Stimulated activated naive CD8-positive, alpha-beta T cell treated with anti-CD3 and anti-CD28 coated beads, Interleukin-15, Interleukin-2, amounts not matched to agents 100 U/mL and 50 U/mL, for 24 hours (primary cell): Measurements from ENCODE around the gene PIGZ.

Experiments
- ATAC-seq: fragments of 150-1000 bp; cut with Tn5 transposase; one replicate; pipeline ENCODE4 v1.10.0; 2021
- DNase-seq: peaks from one replicate; pipeline ENCODE4 v3.0.0; 2021

The PIGZ gene

GRCh38 chr3:196983186-196983585 lies 14.6 kb upstream of the PIGZ start:
- DNase-seq (no peak), ATAC-seq (no peak)

- DNase-seq (no peak), ATAC-seq (no peak)
Observed at GRCh38 chr3:196981657-196982056, 13.0 kb upstream of the PIGZ start.

- ATAC-seq (no peak), DNase-seq (no peak)
Observed at GRCh38 chr3:196979545-196979944, 10.9 kb upstream of the PIGZ start.

GRCh38 chr3:196976941-196977340 lies 8.3 kb upstream of the PIGZ start:
- ATAC-seq (no peak), DNase-seq (no peak)

- DNase-seq (no peak), ATAC-seq (no peak)
Observed at GRCh38 chr3:196975349-196975748, 6.7 kb upstream of the PIGZ start.

GRCh38 chr3:196974661-196975060 lies 6.0 kb upstream of the PIGZ start:
- ATAC-seq (no peak), DNase-seq (no peak)

- ATAC-seq (no peak), DNase-seq (no peak)
Observed at GRCh38 chr3:196971094-196971698, 2.6 kb upstream of the PIGZ start.

GRCh38 chr3:196970547-196971093 lies 2.0 kb upstream of the PIGZ start:
- ATAC-seq = no peak
- DNase-seq = no peak

- ATAC-seq (peak; percentile 73), DNase-seq (peak; percentile 83)
Observed at GRCh38 chr3:196969660-196970546, 1.3 kb upstream of the PIGZ start.

GRCh38 chr3:196969134-196969659 lies 564 bp upstream of the PIGZ start:
- DNase-seq (peak; percentile 62), ATAC-seq (peak; percentile 62)

GRCh38 chr3:196967412-196968232 lies 1.0 kb downstream of the PIGZ start:
- ATAC-seq (no peak), DNase-seq (no peak)

- ATAC-seq (no peak), DNase-seq (no peak)
Observed at GRCh38 chr3:196966526-196967401, 1.9 kb downstream of the PIGZ start.

- no peak for ATAC-seq
- DNase-seq = no peak
Observed at GRCh38 chr3:196965804-196966173, 2.8 kb downstream of the PIGZ start.

- ATAC-seq (no peak), DNase-seq (no peak)
Observed at GRCh38 chr3:196965112-196965803, 3.4 kb downstream of the PIGZ start.

GRCh38 chr3:196963631-196963953 lies 5.0 kb downstream of the PIGZ start:
- ATAC-seq = no peak

GRCh38 chr3:196962930-196963630 lies 5.6 kb downstream of the PIGZ start:
- DNase-seq (no peak), ATAC-seq (no peak)

More at GRCh38 chr3:196963631-196963953, 5.0 kb downstream of the PIGZ start:
- DNase-seq = no peak

- ATAC-seq = no peak
- no peak for DNase-seq
Observed at GRCh38 chr3:196962108-196962929, 6.3 kb downstream of the PIGZ start.

GRCh38 chr3:196954832-196955231 lies 13.8 kb downstream of the PIGZ start:
- DNase-seq (no peak), ATAC-seq (no peak)

GRCh38 chr3:196951371-196951770 lies 17.3 kb downstream of the PIGZ start:
- no peak for DNase-seq
- ATAC-seq = no peak
